ENCODE data around the gene GABRR1.

- TF ChIP-seq, protein P1, sequence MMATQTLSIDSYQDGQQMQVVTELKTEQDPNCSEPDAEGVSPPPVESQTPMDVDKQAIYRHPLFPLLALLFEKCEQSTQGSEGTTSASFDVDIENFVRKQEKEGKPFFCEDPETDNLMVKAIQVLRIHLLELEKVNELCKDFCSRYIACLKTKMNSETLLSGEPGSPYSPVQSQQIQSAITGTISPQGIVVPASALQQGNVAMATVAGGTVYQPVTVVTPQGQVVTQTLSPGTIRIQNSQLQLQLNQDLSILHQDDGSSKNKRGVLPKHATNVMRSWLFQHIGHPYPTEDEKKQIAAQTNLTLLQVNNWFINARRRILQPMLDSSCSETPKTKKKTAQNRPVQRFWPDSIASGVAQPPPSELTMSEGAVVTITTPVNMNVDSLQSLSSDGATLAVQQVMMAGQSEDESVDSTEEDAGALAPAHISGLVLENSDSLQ (IDR thresholded peaks at IDR 0.05): no peak
- TF ChIP-seq SP1 (IDR thresholded peaks at IDR 0.05): no peak
- no peak for TF ChIP-seq NFRKB (IDR thresholded peaks at IDR 0.05)
Observed at GRCh38 chr6:89208551-89208950, 8.6 kb downstream of the GABRR1 start.
